HAP-1 (cell line): Measurements from ENCODE around the gene DDX46.
A peak's percentile ranks its signal among the peaks of the same experiment; 100 is the strongest.
"Not testable (repeated sequence)": the region's sequence is repeated elsewhere in the genome, so short reads cannot be mapped to it uniquely, and the experiment has no call there.

Source experiments
- DNase-seq, 2 experiments: peaks; one replicate each; pipeline ENCODE4 v3.0.0-alpha.2; 2016 to 2020; ENCODE audit warnings: low spot score in 2 of 2
- H3K27me3 ChIP-seq: fragments of 250-450 bp; sonication (Bioruptor Pico); 2 replicates; pipeline ENCODE4 v1.5.1; 2020; ENCODE audit warnings: low read depth, mild to moderate bottlenecking, moderate library complexity
- H3K36me3 ChIP-seq: fragments of 250-450 bp; sonication (Bioruptor Pico); replicated peaks from 2 replicates; pipeline ENCODE4 v1.5.1; 2020; ENCODE audit warnings: mild to moderate bottlenecking
- H3K4me1 ChIP-seq: fragments of 250-450 bp; sonication (Bioruptor Pico); 2 replicates; pipeline ENCODE4 v1.5.1; 2020; ENCODE audit warnings: mild to moderate bottlenecking
- H3K4me3 ChIP-seq: fragments of 250-450 bp; sonication (Bioruptor Pico); 2 replicates; pipeline ENCODE4 v1.5.1; 2020; ENCODE audit warnings: mild to moderate bottlenecking, moderate library complexity
- H3K9me3 ChIP-seq: fragments of 250-450 bp; sonication (Bioruptor Pico); 2 replicates; pipeline ENCODE4 v1.5.1; 2020; ENCODE audit warnings: mild to moderate bottlenecking, moderate library complexity
- in situ Hi-C: fragments of 300-500 bp; cut with MboI; formaldehyde crosslinking; loops from 3 replicates; pipeline ENCODE4 v1.14.3; 2020; ENCODE audit warnings: low sequenced_read_pairs, inconsistent platforms, mixed read lengths

Gene DDX46

DNA sequence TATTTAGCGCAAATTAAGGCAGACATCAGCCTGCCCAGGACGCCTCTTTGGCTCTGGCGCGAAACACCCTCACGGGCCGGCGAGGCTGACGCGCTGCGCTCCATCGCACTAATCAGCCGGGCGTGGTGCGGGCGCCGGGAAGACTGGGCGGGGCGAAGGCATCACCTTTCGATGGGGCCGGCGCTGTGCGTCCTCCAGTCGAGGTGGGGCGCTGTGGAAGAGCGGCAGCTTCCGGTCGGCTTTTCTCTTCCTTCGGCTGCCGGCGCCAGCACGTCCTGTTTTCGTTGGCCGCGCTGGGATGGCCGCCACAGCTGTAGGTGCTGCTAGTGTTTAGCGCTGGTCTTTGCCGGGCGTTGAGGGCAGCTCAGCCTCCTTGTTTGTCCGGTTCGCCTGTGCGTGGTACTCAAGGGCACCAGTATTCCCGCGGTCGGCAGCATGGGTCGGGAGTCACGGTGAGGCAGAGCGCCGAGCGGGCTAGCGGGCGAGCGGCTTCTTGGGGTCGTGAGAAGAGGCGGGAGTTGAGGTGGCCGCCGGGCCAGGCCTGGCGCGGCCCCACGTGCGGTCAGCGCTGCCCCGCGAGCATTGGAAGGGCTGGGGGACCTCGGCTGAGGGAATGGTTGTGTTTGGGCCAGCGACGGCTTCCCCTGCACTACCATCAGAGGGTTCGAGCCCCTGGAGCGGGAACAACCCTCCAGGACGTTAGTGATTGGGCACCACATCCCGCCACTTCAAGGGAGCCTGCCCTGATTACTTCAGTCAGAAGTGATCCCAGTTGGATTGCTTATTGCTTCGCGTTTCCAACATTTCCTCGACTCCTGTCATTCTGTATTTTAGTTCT lies at the start of gene DDX46:
Gene DDX46, plus strand, starts transcription at position 276 of the 838 bp plus-strand sequence. Its CDS starts 160 bp downstream, at position 436.
- Histone ChIP-seq H3K9me3 (no peaks in the 10 kb centered on the region), H3K4me1 (peaks cover 27% of the 10 kb centered on the region), H3K27me3 (no peaks in the 10 kb centered on the region), H3K4me3 (peak within 1 kb of the TSS; percentile 85), H3K36me3 (peaks cover 13% of the 10 kb centered on the region)
- in situ Hi-C loops = no loop called here
- DNase-seq = peak; percentile 92 to 98

DNA sequence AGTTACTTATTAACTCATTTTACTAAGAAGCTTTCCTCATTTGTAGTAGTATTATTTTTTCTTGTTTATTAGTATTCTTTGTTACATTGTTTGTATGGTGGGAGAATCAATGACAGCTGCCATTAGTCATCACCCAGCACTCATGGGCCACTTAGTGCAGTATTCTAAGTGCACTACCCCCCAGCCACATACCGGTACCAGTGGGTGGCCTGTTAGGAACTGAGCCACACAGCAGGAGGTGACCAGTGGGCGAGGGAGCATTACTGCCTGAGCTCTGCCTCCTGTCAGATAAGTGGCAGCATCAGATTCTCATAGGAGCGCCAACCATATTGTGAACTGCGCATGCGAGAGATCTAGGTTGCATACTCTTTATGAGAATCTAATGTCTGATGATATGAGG lies 44.5 kb upstream of the DDX46 start:
- no peak for DNase-seq
- in situ Hi-C loops = no loop called here
- H3K4me1 ChIP-seq = no peaks in the 10 kb centered on the region
- H3K36me3 ChIP-seq = peaks cover 65% of the 10 kb centered on the region
- H3K27me3 ChIP-seq = no peaks in the 10 kb centered on the region
- H3K9me3 ChIP-seq = no peaks in the 10 kb centered on the region
- no peak overlapping the region for H3K4me3 ChIP-seq

DNA sequence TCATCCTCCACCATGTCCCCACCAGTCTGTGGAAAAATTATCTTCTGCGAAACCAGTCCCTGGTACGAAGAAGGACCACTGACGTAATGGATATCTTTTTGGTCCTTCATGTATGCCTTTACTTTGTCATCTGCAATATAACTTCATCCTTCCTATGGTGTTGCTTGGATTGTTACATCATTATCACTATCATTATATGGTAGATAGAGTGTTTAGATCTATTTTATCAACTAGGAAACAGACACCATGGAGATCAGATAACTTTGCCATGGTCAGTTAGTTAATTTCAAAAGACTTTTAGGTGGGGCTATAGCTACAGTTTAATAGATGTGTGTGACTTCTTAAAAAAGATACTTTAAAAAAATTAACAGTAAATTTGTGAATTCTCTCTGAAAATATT lies 44.0 kb upstream of the DDX46 start:
- H3K36me3 ChIP-seq = peaks cover 62% of the 10 kb centered on the region
- H3K27me3 ChIP-seq = no peaks in the 10 kb centered on the region
- in situ Hi-C loops = no loop called here
- H3K9me3 ChIP-seq = no peaks in the 10 kb centered on the region
- DNase-seq = no peak
- no peaks in the 10 kb centered on the region for H3K4me1 ChIP-seq
- H3K4me3 ChIP-seq = no peak overlapping the region

GRCh38 chr5:134715466-134715865 lies 43.1 kb upstream of the DDX46 start:
- H3K36me3 ChIP-seq = peaks cover 54% of the 10 kb centered on the region
- H3K4me1 ChIP-seq, H3K4me3 ChIP-seq, DNase-seq, in situ Hi-C loops, H3K9me3 ChIP-seq, H3K27me3 ChIP-seq: not testable (repeated sequence)

DNA sequence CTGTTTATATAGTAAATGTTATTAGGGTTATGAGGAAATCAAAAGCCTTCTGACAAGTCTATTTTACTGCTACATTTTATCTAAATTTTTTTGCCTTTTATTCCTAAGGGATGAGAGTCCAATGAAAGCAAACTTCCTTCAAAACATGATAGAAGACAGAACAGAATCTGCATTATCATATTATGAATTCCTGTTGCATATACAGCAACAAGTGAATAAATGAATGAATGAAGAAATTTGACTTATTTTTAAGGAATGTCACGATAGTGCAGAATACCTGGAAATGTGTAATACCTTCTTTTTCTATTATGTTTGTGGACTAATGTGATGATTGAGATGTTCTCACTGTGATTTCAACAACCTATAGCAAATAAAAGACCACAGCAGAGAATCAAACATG lies 33.7 kb upstream of the DDX46 start:
- no peak for DNase-seq
- H3K4me3 ChIP-seq = no peak overlapping the region
- H3K27me3 ChIP-seq = no peaks in the 10 kb centered on the region
- H3K4me1 ChIP-seq = no peaks in the 10 kb centered on the region
- H3K36me3 ChIP-seq = peaks cover 28% of the 10 kb centered on the region
- H3K9me3 ChIP-seq = no peaks in the 10 kb centered on the region
- in situ Hi-C loops = no loop called here

DNA sequence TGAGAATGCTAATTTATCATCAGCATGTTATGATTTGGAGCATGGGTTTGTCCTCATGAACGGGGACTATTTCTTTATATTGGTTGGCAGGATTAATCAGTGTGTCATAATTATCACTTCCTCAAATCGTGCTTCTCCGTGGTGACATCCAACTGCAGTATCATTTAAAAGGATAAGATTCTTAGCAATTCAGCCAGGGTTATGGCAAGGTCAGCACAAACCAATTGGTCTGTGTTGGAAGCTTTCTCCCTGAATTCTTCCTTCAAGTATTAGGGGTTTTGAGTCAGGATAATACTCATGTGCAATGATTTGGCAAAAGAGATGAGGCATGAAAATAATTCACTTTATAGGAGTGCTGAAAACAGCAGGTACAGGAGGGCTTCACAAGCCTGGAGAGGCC lies 25.8 kb upstream of the DDX46 start:
- Histone ChIP-seq H3K27me3 (no peaks in the 10 kb centered on the region), H3K36me3 (no peaks in the 10 kb centered on the region), H3K4me1 (no peaks in the 10 kb centered on the region), H3K9me3 (no peaks in the 10 kb centered on the region), H3K4me3 (no peak overlapping the region)
- no peak for DNase-seq
- in situ Hi-C loops = no loop called here

DNA sequence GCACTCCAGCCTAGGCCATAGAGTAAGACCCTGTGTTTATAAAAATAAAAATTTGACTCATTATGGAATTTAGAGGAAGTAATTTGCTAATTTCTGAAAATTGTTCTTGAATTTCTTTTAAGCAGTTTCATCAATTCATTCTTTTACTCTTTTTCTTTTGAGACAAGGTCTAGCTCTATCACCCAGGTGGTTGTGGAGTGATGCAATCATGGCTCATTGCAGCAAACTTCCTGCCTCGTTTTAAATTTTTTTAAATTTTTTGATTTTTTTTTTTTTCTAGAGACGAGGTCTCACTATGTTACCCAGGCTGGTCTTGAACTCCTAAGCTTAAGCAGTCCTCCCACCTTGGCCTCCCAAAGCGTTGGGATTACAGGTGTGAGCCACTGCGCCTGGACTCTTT lies 23.3 kb upstream of the DDX46 start:
- peaks cover 9% of the 10 kb centered on the region for H3K4me1 ChIP-seq
- H3K36me3 ChIP-seq = no peaks in the 10 kb centered on the region
- DNase-seq = no peak
- no peaks in the 10 kb centered on the region for H3K9me3 ChIP-seq
- no peaks in the 10 kb centered on the region for H3K27me3 ChIP-seq
- in situ Hi-C loops = no loop called here
- H3K4me3 ChIP-seq = no peak overlapping the region

GRCh38 chr5:134736173-134736812 lies 22.3 kb upstream of the DDX46 start:
- no peak for DNase-seq
- in situ Hi-C loops = no loop called here
- H3K4me3 ChIP-seq = no peak overlapping the region
- peaks cover 3% of the 10 kb centered on the region for H3K36me3 ChIP-seq
- no peaks in the 10 kb centered on the region for H3K27me3 ChIP-seq
- peaks cover 10% of the 10 kb centered on the region for H3K4me1 ChIP-seq
- H3K9me3 ChIP-seq = no peaks in the 10 kb centered on the region

- in situ Hi-C loops = no loop called here
- no peaks in the 10 kb centered on the region for H3K27me3 ChIP-seq
- H3K4me3 ChIP-seq = peak within 1 kb of the TSS; percentile 74
- H3K9me3 ChIP-seq = no peaks in the 10 kb centered on the region
- H3K4me1 ChIP-seq = peaks cover 10% of the 10 kb centered on the region
- H3K36me3 ChIP-seq = peaks cover 13% of the 10 kb centered on the region
- DNase-seq = peak; percentile 91 to 98
These were observed 20.2 kb upstream of the DDX46 start, which contains the start of gene CAMLG for GRCh38 chr5:134738133-134738962. CAMLG (plus strand) TSS chr5:134738548; CDS start chr5:134738621, 73 bp downstream.

- peaks cover 13% of the 10 kb centered on the region for H3K36me3 ChIP-seq
- peak; percentile 47 to 49 for DNase-seq
- peak overlapping the region; percentile 74 for H3K4me3 ChIP-seq
- H3K4me1 ChIP-seq = peaks cover 10% of the 10 kb centered on the region
- in situ Hi-C loops = no loop called here
- H3K9me3 ChIP-seq = no peaks in the 10 kb centered on the region
- no peaks in the 10 kb centered on the region for H3K27me3 ChIP-seq
These were observed 19.5 kb upstream of the DDX46 start for GRCh38 chr5:134738963-134739661.

DNA sequence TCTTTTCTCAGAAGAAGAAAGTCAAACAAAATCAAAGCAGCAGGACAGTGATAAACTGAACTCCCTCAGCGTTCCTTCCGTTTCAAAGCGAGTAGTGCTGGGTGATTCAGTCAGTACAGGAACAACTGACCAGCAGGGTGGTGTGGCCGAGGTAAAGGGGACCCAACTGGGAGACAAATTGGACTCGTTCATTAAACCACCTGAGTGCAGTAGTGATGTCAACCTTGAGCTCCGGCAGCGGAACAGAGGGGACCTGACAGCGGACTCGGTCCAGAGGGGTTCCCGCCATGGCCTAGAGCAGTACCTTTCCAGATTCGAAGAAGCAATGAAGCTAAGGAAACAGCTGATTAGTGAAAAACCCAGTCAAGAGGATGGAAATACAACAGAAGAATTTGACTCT lies 17.5 kb upstream of the DDX46 start:
- H3K4me3 ChIP-seq = no peak overlapping the region
- in situ Hi-C loops = no loop called here
- DNase-seq = no peak
- H3K27me3 ChIP-seq = no peaks in the 10 kb centered on the region
- no peaks in the 10 kb centered on the region for H3K9me3 ChIP-seq
- H3K4me1 ChIP-seq = peaks cover 10% of the 10 kb centered on the region
- peaks cover 17% of the 10 kb centered on the region for H3K36me3 ChIP-seq

- Histone ChIP-seq H3K4me1 (peaks cover 10% of the 10 kb centered on the region), H3K4me3 (no peak overlapping the region), H3K9me3 (no peaks in the 10 kb centered on the region), H3K36me3 (peaks cover 17% of the 10 kb centered on the region), H3K27me3 (no peaks in the 10 kb centered on the region)
- in situ Hi-C loops = no loop called here
- DNase-seq = no peak
These were observed 16.4 kb upstream of the DDX46 start for GRCh38 chr5:134742134-134742533.

- no peaks in the 10 kb centered on the region for H3K27me3 ChIP-seq
- no peaks in the 10 kb centered on the region for H3K9me3 ChIP-seq
- DNase-seq = peak; percentile 24 to 78
- no peak overlapping the region for H3K4me3 ChIP-seq
- peaks cover 13% of the 10 kb centered on the region for H3K4me1 ChIP-seq
- H3K36me3 ChIP-seq = peaks cover 13% of the 10 kb centered on the region
- in situ Hi-C loops = no loop called here
These were observed 9.2 kb upstream of the DDX46 start for GRCh38 chr5:134749415-134749814.
